Lower leg skin (tissue), 4 donors: ENCODE measurements around the gene TMEM209. TPM values are rescaled to one million over a fixed set of nuclear protein-coding genes. Genes with fewer than 3 reads are reported as not detected.

Experiments
- DNase-seq, 2 donors: peaks; one replicate each; pipeline ENCODE4 v3.0.0-alpha.2; 2019; ENCODE audit warnings: low spot score in 2 of 2
- H3K4me3 ChIP-seq: fragments of 200-600 bp; sonication (generic); 2 replicates; pipeline ENCODE4 v1.5.1; 2017; ENCODE audit warnings: mild to moderate bottlenecking, low read depth; ENCODE audit not compliant: poor library complexity, severe bottlenecking
- POLR2A ChIP-seq, 2 donors: fragments of 450-650 bp; IDR thresholded peaks; one replicate each; pipeline ENCODE4 v1.6.1; 2016 to 2017; ENCODE audit warnings: antibody characterized with exemption in 2 of 2, mild to moderate bottlenecking in 1 of 2, moderate library complexity in 1 of 2
- WGBS, 2 donors: methylation state at CpG; one replicate each; pipeline ENCODE4 v1.1.5; 2018; 5-methylcytosine and 5-hydroxymethylcytosine counted together
- intact Hi-C: fragments of 100-400 bp; cut with DNase I; formaldehyde crosslinking; loops from one replicate; pipeline ENCODE4 v1.15.0; 2023; ENCODE audit warnings: low total_unique reads
- total RNA-seq, 4 donors: library from RNA; depleted of rRNA; stranded (reverse); fragments of >200 nt; gene quantifications; one replicate each; pipeline ENCODE4 v1.1.0, GENCODE V29; 2016
- TF ChIP-seq, protein P1 (sequence below), 3 donors: fragments of 450-650 bp; IDR thresholded peaks; one replicate each; pipeline ENCODE4 v1.5.1; 2016; ENCODE audit warnings: antibody characterized with exemption in 3 of 3, mild to moderate bottlenecking in 3 of 3, moderate library complexity in 2 of 3

TMEM209 gene
- total RNA-seq, 4 donors from 2014 or later: 8.0 to 12.7 (median 9.7) TPM

DNA sequence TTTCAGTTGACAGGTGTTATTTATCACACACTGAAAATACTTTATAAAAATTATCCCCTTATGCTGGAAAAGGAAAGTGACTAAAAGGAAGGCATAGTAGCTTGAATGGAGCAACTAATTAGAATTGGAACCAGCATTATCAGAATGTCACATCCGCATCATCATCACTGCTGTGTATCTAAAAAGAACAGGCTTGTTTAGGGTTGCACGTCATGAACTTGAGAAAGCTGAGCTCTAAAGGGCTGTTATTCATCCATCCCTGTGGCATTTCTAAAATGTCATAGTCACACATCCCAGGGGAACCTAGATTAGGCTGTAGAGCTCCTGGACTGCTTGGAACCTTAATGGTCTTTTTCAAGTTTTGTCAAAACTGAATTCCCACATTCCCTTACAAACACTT lies 80.5 kb downstream of the TMEM209 start:
- no peak for DNase-seq
- intact Hi-C loops: no loop called here
- WGBS, 2 donors: 94 to 95% methylated on average over 2 of the region's 2 CpGs
- TF ChIP-seq, protein P1, sequence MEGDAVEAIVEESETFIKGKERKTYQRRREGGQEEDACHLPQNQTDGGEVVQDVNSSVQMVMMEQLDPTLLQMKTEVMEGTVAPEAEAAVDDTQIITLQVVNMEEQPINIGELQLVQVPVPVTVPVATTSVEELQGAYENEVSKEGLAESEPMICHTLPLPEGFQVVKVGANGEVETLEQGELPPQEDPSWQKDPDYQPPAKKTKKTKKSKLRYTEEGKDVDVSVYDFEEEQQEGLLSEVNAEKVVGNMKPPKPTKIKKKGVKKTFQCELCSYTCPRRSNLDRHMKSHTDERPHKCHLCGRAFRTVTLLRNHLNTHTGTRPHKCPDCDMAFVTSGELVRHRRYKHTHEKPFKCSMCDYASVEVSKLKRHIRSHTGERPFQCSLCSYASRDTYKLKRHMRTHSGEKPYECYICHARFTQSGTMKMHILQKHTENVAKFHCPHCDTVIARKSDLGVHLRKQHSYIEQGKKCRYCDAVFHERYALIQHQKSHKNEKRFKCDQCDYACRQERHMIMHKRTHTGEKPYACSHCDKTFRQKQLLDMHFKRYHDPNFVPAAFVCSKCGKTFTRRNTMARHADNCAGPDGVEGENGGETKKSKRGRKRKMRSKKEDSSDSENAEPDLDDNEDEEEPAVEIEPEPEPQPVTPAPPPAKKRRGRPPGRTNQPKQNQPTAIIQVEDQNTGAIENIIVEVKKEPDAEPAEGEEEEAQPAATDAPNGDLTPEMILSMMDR (IDR thresholded peaks at IDR 0.05): no peak
- no peak for TF ChIP-seq POLR2A (IDR thresholded peaks at IDR 0.05)
- H3K4me3 ChIP-seq: no peak overlapping the region

GRCh38 chr7:130123501-130123900 lies 81.7 kb downstream of the TMEM209 start:
- intact Hi-C loops: no loop called here
- no peak for DNase-seq
- H3K4me3 ChIP-seq: no peak overlapping the region
- TF ChIP-seq, protein P1 (IDR thresholded peaks at IDR 0.05): no peak
- no peak for TF ChIP-seq POLR2A (IDR thresholded peaks at IDR 0.05)

DNA sequence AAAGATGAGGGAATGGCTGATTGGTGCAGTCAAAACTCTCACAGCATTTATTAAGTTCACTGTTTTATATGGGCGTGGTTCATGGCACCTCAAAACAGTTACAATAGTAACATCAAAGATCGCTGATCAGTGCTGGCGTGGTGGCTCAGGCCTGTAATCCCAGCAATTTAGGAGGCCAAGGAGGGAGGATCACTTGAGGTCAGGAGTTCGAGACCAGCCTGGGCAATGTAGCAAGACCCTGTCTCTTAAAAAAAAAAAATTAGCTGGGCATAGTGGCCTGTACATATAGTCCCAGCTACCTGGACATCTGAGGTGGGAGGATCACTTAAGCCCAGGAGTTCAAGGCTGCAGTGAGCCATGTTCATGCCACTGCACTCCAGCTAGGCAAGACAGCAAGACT lies 86.4 kb downstream of the TMEM209 start:
- WGBS, 2 donors: 96 to 97% methylated on average over 4 of the region's 4 CpGs
- no peak overlapping the region for H3K4me3 ChIP-seq
- intact Hi-C loops: no loop called here
- no peak for DNase-seq
- TF ChIP-seq, protein P1 (IDR thresholded peaks at IDR 0.05): no peak
- no peak for TF ChIP-seq POLR2A (IDR thresholded peaks at IDR 0.05)

GRCh38 chr7:130118294-130118693 lies 86.9 kb downstream of the TMEM209 start:
- TF ChIP-seq, protein P1 (IDR thresholded peaks at IDR 0.05): no peak
- TF ChIP-seq POLR2A (IDR thresholded peaks at IDR 0.05): no peak
- DNase-seq: no peak
- no peak overlapping the region for H3K4me3 ChIP-seq
- WGBS, 2 donors: 83 to 85% methylated on average over 5 of the region's 5 CpGs
- intact Hi-C loops: no loop called here

GRCh38 chr7:130114776-130115175 lies 90.4 kb downstream of the TMEM209 start:
- DNase-seq: no peak
- TF ChIP-seq POLR2A (IDR thresholded peaks at IDR 0.05): no peak
- TF ChIP-seq, protein P1 (IDR thresholded peaks at IDR 0.05): no peak
- intact Hi-C loops: no loop called here
- WGBS, 2 donors: 78 to 79% methylated on average over 2 of the region's 2 CpGs
- H3K4me3 ChIP-seq: no peak overlapping the region

Other genes with a start within 250 kb of the TMEM209 start
- 1 to 10 TPM; 3.7 to 9.8 (median 5.6) TPM for gene ZC3HC1, start 154.0 kb downstream of the TMEM209 start, total RNA-seq
- gene KLHDC10, start 134.9 kb downstream of the TMEM209 start, total RNA-seq: 10 to 100 TPM; 13.5 to 27.4 (median 21.3) TPM
- not detected for gene SSMEM1, start 2.5 kb upstream of the TMEM209 start, total RNA-seq
- under 1 TPM in 1 of 4 donors, not detected in 3; 0.16 TPM for gene CPA2, start 61.5 kb upstream of the TMEM209 start, total RNA-seq
- gene CPA4, start 87.8 kb upstream of the TMEM209 start, total RNA-seq: 100 to 1,000 TPM in 1 of 4 donors, 10 to 100 TPM in 3; 44.4 to 107 (median 66.1) TPM
- not detected for gene CPA5, start 139.4 kb upstream of the TMEM209 start, total RNA-seq
- 1 to 10 TPM in 1 of 4 donors, not detected in 3; 1.8 TPM for gene CPA1, start 175.1 kb upstream of the TMEM209 start, total RNA-seq
- 1 to 10 TPM; 1.6 to 6.6 (median 3.0) TPM for gene CEP41, start 235.6 kb upstream of the TMEM209 start, total RNA-seq